ENCODE data around the gene GNGT2.

GNGT2 gene

GRCh38 chr17:49210158-49211029 is at the start of gene GNGT2, which contains the start of gene ABI3:
Gene GNGT2 (minus strand): TSS chr17:49210574. CDS start chr17:49207422, 3,152 bp downstream.
Gene ABI3 (plus strand): TSS chr17:49210707. CDS start chr17:49210725, 18 bp downstream.
- Mint-ChIP-seq H3K4me3 (peak within 1 kb of the TSS; percentile 88), H3K27me3 (no peaks in the 10 kb centered on the region), H3K9me3 (no peaks in the 10 kb centered on the region), H3K36me3 (peaks cover 4% of the 10 kb centered on the region), H3K27ac (peak within 1 kb of the TSS; percentile 91), H3K4me1 (peaks cover 58% of the 10 kb centered on the region)
- ATAC-seq (ENCODE audit: low read depth): peak; percentile 90
- DNase-seq (ENCODE audit: low spot score in 2 of 2): peak; percentile 55 to 64

- H3K36me3 Mint-ChIP-seq: no peaks in the 10 kb centered on the region
- H3K4me3 Mint-ChIP-seq: peak overlapping the region; percentile 85
- peaks cover 6% of the 10 kb centered on the region for H3K4me1 Mint-ChIP-seq
- ATAC-seq (ENCODE audit: low read depth) (no peak), DNase-seq (ENCODE audit: low spot score in 2 of 2) (peak in 1 of 2 donors; percentile 3)
- H3K9me3 Mint-ChIP-seq: no peaks in the 10 kb centered on the region
- H3K27me3 Mint-ChIP-seq: peaks cover 7% of the 10 kb centered on the region
- no peak overlapping the region for H3K27ac Mint-ChIP-seq
Measured at GRCh38 chr17:49259663-49260010, 49.3 kb upstream of the GNGT2 start.

- Mint-ChIP-seq H3K4me3 (no peak overlapping the region), H3K27me3 (peaks cover 5% of the 10 kb centered on the region), H3K36me3 (no peaks in the 10 kb centered on the region), H3K4me1 (peaks cover 6% of the 10 kb centered on the region), H3K27ac (no peak overlapping the region), H3K9me3 (no peaks in the 10 kb centered on the region)
- ATAC-seq (ENCODE audit: low read depth) (no peak), DNase-seq (ENCODE audit: low spot score in 2 of 2) (no peak)
Measured at GRCh38 chr17:49258394-49258793, 48.0 kb upstream of the GNGT2 start.

- no peak overlapping the region for H3K4me3 Mint-ChIP-seq
- ATAC-seq (ENCODE audit: low read depth) (no peak), DNase-seq (ENCODE audit: low spot score in 2 of 2) (no peak)
- H3K36me3 Mint-ChIP-seq: no peaks in the 10 kb centered on the region
- H3K27me3 Mint-ChIP-seq: peaks cover 8% of the 10 kb centered on the region
- H3K4me1 Mint-ChIP-seq: no peaks in the 10 kb centered on the region
- no peaks in the 10 kb centered on the region for H3K9me3 Mint-ChIP-seq
- no peak overlapping the region for H3K27ac Mint-ChIP-seq
Measured at GRCh38 chr17:49255125-49255524, 44.8 kb upstream of the GNGT2 start.

GRCh38 chr17:49254066-49254465 is 43.7 kb upstream of the GNGT2 start:
- ATAC-seq (ENCODE audit: low read depth) (no peak), DNase-seq (ENCODE audit: low spot score in 2 of 2) (no peak)
- Mint-ChIP-seq H3K9me3 (no peaks in the 10 kb centered on the region), H3K4me3 (no peak overlapping the region), H3K27ac (no peak overlapping the region), H3K27me3 (peaks cover 13% of the 10 kb centered on the region), H3K4me1 (peaks cover 2% of the 10 kb centered on the region), H3K36me3 (peaks cover 2% of the 10 kb centered on the region)

- Mint-ChIP-seq H3K4me1 (peaks cover 4% of the 10 kb centered on the region), H3K27ac (no peak overlapping the region), H3K27me3 (peaks cover 18% of the 10 kb centered on the region), H3K4me3 (no peak overlapping the region), H3K36me3 (peaks cover 3% of the 10 kb centered on the region), H3K9me3 (no peaks in the 10 kb centered on the region)
- DNase-seq (ENCODE audit: low spot score in 2 of 2): no peak
- ATAC-seq (ENCODE audit: low read depth): no peak
Measured at GRCh38 chr17:49252148-49252695, 41.8 kb upstream of the GNGT2 start.

- Mint-ChIP-seq H3K36me3 (peaks cover 4% of the 10 kb centered on the region), H3K27ac (no peak overlapping the region), H3K4me1 (peaks cover 4% of the 10 kb centered on the region), H3K9me3 (no peaks in the 10 kb centered on the region), H3K27me3 (peaks cover 23% of the 10 kb centered on the region), H3K4me3 (no peak overlapping the region)
- DNase-seq (ENCODE audit: low spot score in 2 of 2) (no peak), ATAC-seq (ENCODE audit: low read depth) (no peak)
Measured at GRCh38 chr17:49249890-49250522, 39.6 kb upstream of the GNGT2 start.

GRCh38 chr17:49249292-49249794 is 39.0 kb upstream of the GNGT2 start:
- DNase-seq (ENCODE audit: low spot score in 2 of 2) (no peak), ATAC-seq (ENCODE audit: low read depth) (no peak)
- no peaks in the 10 kb centered on the region for H3K9me3 Mint-ChIP-seq
- H3K4me3 Mint-ChIP-seq: no peak overlapping the region
- peaks cover 4% of the 10 kb centered on the region for H3K4me1 Mint-ChIP-seq
- H3K27me3 Mint-ChIP-seq: peaks cover 26% of the 10 kb centered on the region
- H3K27ac Mint-ChIP-seq: no peak overlapping the region
- H3K36me3 Mint-ChIP-seq: peaks cover 4% of the 10 kb centered on the region

- Mint-ChIP-seq H3K4me1 (peaks cover 4% of the 10 kb centered on the region), H3K9me3 (no peaks in the 10 kb centered on the region), H3K27ac (no peak overlapping the region), H3K4me3 (no peak overlapping the region), H3K36me3 (peaks cover 4% of the 10 kb centered on the region), H3K27me3 (peaks cover 25% of the 10 kb centered on the region)
- no peak for ATAC-seq (ENCODE audit: low read depth)
- no peak for DNase-seq (ENCODE audit: low spot score in 2 of 2)
Measured at GRCh38 chr17:49247944-49248343, 37.6 kb upstream of the GNGT2 start.

- Mint-ChIP-seq H3K36me3 (peaks cover 4% of the 10 kb centered on the region), H3K27ac (no peak overlapping the region), H3K4me3 (no peak overlapping the region), H3K27me3 (peaks cover 20% of the 10 kb centered on the region), H3K9me3 (no peaks in the 10 kb centered on the region), H3K4me1 (peaks cover 4% of the 10 kb centered on the region)
- ATAC-seq (ENCODE audit: low read depth) (no peak), DNase-seq (ENCODE audit: low spot score in 2 of 2) (no peak)
Measured at GRCh38 chr17:49244839-49245238, 34.5 kb upstream of the GNGT2 start.

GRCh38 chr17:49242813-49243212 is 32.4 kb upstream of the GNGT2 start:
- Mint-ChIP-seq H3K27ac (no peak overlapping the region), H3K9me3 (no peaks in the 10 kb centered on the region), H3K4me3 (no peak overlapping the region), H3K27me3 (peaks cover 16% of the 10 kb centered on the region), H3K4me1 (no peaks in the 10 kb centered on the region), H3K36me3 (peaks cover 3% of the 10 kb centered on the region)
- DNase-seq (ENCODE audit: low spot score in 2 of 2) (no peak), ATAC-seq (ENCODE audit: low read depth) (no peak)

GRCh38 chr17:49241692-49242397 is 31.5 kb upstream of the GNGT2 start:
- no peak for ATAC-seq (ENCODE audit: low read depth)
- peaks cover 14% of the 10 kb centered on the region for H3K27me3 Mint-ChIP-seq
- no peak for DNase-seq (ENCODE audit: low spot score in 2 of 2)
- no peaks in the 10 kb centered on the region for H3K4me1 Mint-ChIP-seq
- H3K4me3 Mint-ChIP-seq: no peak overlapping the region
- H3K36me3 Mint-ChIP-seq: peaks cover 3% of the 10 kb centered on the region
- no peaks in the 10 kb centered on the region for H3K9me3 Mint-ChIP-seq
- H3K27ac Mint-ChIP-seq: no peak overlapping the region

GRCh38 chr17:49241040-49241439 is 30.7 kb upstream of the GNGT2 start:
- Mint-ChIP-seq H3K27ac (no peak overlapping the region), H3K9me3 (no peaks in the 10 kb centered on the region), H3K4me3 (no peak overlapping the region), H3K36me3 (peaks cover 3% of the 10 kb centered on the region), H3K27me3 (peaks cover 11% of the 10 kb centered on the region), H3K4me1 (no peaks in the 10 kb centered on the region)
- DNase-seq (ENCODE audit: low spot score in 2 of 2) (no peak), ATAC-seq (ENCODE audit: low read depth) (no peak)

- peaks cover 3% of the 10 kb centered on the region for H3K36me3 Mint-ChIP-seq
- H3K27ac Mint-ChIP-seq: no peak overlapping the region
- DNase-seq (ENCODE audit: low spot score in 2 of 2) (no peak), ATAC-seq (ENCODE audit: low read depth) (no peak)
- no peaks in the 10 kb centered on the region for H3K4me1 Mint-ChIP-seq
- peaks cover 11% of the 10 kb centered on the region for H3K27me3 Mint-ChIP-seq
- no peak overlapping the region for H3K4me3 Mint-ChIP-seq
- no peaks in the 10 kb centered on the region for H3K9me3 Mint-ChIP-seq
Measured at GRCh38 chr17:49240619-49241018, 30.2 kb upstream of the GNGT2 start.

All from memory B cell (primary cell).